ENCODE measurements around the gene SKOR1. TPM values are rescaled to one million over a fixed set of nuclear protein-coding genes. Genes with fewer than 3 reads are reported as not detected.

SKOR1 gene
- total RNA-seq, 3 donors from 2014 or later (not counting 1 experiment from before 2014, with no cell fraction given) = 2.0 to 2.9 (median 2.1) TPM

DNA sequence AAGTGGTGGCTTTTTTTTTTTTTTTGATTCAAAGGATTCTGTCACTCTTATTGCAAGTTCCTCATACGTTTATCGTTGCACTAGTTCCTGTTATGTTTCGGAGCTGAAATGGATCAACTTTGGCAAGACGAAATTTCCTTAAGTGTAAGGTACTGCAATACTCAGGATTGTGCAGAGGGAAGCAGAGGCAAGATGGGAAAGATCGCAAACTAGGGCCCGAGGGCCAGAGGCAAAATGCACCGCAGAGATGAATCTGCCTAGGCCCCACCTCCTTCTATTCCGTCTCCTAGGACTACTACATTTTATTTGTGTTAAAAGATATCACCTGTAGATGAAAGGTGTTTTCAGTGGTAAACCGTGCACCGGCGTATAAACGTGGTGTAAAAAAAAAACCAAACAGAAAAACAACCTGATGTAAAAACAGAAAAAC is 14.2 kb downstream of the SKOR1 start:
- TF ChIP-seq, protein P1, sequence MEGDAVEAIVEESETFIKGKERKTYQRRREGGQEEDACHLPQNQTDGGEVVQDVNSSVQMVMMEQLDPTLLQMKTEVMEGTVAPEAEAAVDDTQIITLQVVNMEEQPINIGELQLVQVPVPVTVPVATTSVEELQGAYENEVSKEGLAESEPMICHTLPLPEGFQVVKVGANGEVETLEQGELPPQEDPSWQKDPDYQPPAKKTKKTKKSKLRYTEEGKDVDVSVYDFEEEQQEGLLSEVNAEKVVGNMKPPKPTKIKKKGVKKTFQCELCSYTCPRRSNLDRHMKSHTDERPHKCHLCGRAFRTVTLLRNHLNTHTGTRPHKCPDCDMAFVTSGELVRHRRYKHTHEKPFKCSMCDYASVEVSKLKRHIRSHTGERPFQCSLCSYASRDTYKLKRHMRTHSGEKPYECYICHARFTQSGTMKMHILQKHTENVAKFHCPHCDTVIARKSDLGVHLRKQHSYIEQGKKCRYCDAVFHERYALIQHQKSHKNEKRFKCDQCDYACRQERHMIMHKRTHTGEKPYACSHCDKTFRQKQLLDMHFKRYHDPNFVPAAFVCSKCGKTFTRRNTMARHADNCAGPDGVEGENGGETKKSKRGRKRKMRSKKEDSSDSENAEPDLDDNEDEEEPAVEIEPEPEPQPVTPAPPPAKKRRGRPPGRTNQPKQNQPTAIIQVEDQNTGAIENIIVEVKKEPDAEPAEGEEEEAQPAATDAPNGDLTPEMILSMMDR (IDR thresholded peaks at IDR 0.05) = no peak
- ATAC-seq (peak; percentile 19 to 32 (median 24)), DNase-seq (peak in 1 of 2 donors; percentile 74)
- Histone ChIP-seq H3K9me3 (ENCODE audit: control insufficient read depth, insufficient read depth, low read length) (no peaks in the 10 kb centered on the region), H3K4me1 (ENCODE audit: control insufficient read depth, insufficient read depth, low read length) (peaks cover 39% of the 10 kb centered on the region), H3K36me3 (ENCODE audit: control insufficient read depth, insufficient read depth, low read length) (no peaks in the 10 kb centered on the region), H3K27me3 (ENCODE audit: control insufficient read depth, insufficient read depth, low read length) (peaks cover 19% of the 10 kb centered on the region), H3K27ac (ENCODE audit: low read length) (peak overlapping the region; percentile 97), H3K4me3 (ENCODE audit: low read length) (peak overlapping the region; percentile 96)
- Mint-ChIP-seq H3K27me3 (ENCODE audit: low read depth in 2 of 2) (peaks cover 22 to 26% of the 10 kb centered on the region in 2 donors), H3K4me1 (peaks cover 42 to 47% of the 10 kb centered on the region in 2 donors), H3K4me3 (peak overlapping the region; percentile 96), H3K36me3 (peaks cover 6% of the 10 kb centered on the region), H3K27ac (peak overlapping the region; percentile 99), H3K9me3 (no peaks in the 10 kb centered on the region)
- 0% methylated on average over 10 of the region's 12 CpGs for WGBS (ENCODE audit: insufficient coverage)
- intact Hi-C loops (cut with micrococcal nuclease) = loop anchor here (5.0 kb wide), 1 partner anchor 892 kb away; no protein-coding TSS in a partner anchor

DNA sequence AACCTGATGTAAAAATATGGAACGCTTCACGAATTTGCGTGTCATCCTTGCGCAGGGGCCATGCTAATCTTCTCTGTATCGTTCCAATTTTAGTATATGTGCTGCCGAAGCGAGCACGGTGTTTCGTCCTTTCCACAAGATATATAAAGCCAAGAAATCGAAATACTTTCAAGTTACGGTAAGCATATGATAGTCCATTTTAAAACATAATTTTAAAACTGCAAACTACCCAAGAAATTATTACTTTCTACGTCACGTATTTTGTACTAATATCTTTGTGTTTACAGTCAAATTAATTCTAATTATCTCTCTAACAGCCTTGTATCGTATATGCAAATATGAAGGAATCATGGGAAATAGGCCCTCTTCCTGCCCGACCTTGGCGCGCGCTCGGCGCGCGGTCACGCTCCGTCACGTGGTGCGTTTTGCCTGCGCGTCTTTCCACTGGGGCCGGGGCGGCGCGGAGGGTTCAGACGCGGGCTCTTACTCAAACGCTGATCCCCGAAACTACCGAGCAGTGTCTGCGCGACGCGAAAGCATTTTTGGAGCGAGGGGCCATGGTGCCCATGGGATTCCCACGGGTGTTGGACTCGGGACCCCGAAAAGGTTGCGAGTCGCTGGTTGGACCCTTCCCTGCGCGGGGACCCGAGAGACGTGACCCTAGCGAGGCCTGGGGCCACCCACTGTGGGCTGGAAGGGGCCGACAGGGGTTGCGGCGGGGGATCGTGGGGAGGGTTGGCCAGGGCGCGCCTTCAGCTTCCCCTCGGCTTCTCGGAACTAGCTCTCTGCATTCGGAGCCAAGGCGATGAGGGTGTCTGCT is 14.8 kb downstream of the SKOR1 start, which contains the start of gene RNU6-1:
Gene RNU6-1 (minus strand): TSS at position 117 of the 820 bp plus-strand sequence.
- peak within 1 kb of the TSS; percentile 99 for H3K27ac Mint-ChIP-seq
- H3K27ac ChIP-seq (ENCODE audit: low read length) = peak within 1 kb of the TSS; percentile 97
- H3K4me3 Mint-ChIP-seq = peak within 1 kb of the TSS; percentile 96
- peaks cover 16 to 20% of the 10 kb centered on the region in 2 donors for H3K27me3 Mint-ChIP-seq (ENCODE audit: low read depth in 2 of 2)
- peak; percentile 85 to 97 (median 92) for ATAC-seq
- no peaks in the 10 kb centered on the region for H3K9me3 ChIP-seq (ENCODE audit: control insufficient read depth, insufficient read depth, low read length)
- peaks cover 35 to 41% of the 10 kb centered on the region in 2 donors for H3K4me1 Mint-ChIP-seq
- peak within 1 kb of the TSS; percentile 96 for H3K4me3 ChIP-seq (ENCODE audit: low read length)
- H3K36me3 Mint-ChIP-seq = peaks cover 6% of the 10 kb centered on the region
- H3K27me3 ChIP-seq (ENCODE audit: control insufficient read depth, insufficient read depth, low read length) = peaks cover 13% of the 10 kb centered on the region
- DNase-seq = peak; percentile 94 to 98
- TF ChIP-seq, protein P1 (IDR thresholded peaks at IDR 0.05) = no peak
- no peaks in the 10 kb centered on the region for H3K9me3 Mint-ChIP-seq
- no peaks in the 10 kb centered on the region for H3K36me3 ChIP-seq (ENCODE audit: control insufficient read depth, insufficient read depth, low read length)
- intact Hi-C loops (cut with micrococcal nuclease) = loop anchor here (1.0 to 10.0 kb wide), 6 partner anchors 297 to 975 kb away; partner anchors contain the start of genes C15orf61, FEM1B and MAP2K5
- under 1% methylated on average over 59 of the region's 62 CpGs for WGBS (ENCODE audit: insufficient coverage)
- H3K4me1 ChIP-seq (ENCODE audit: control insufficient read depth, insufficient read depth, low read length) = peaks cover 32% of the 10 kb centered on the region

DNA sequence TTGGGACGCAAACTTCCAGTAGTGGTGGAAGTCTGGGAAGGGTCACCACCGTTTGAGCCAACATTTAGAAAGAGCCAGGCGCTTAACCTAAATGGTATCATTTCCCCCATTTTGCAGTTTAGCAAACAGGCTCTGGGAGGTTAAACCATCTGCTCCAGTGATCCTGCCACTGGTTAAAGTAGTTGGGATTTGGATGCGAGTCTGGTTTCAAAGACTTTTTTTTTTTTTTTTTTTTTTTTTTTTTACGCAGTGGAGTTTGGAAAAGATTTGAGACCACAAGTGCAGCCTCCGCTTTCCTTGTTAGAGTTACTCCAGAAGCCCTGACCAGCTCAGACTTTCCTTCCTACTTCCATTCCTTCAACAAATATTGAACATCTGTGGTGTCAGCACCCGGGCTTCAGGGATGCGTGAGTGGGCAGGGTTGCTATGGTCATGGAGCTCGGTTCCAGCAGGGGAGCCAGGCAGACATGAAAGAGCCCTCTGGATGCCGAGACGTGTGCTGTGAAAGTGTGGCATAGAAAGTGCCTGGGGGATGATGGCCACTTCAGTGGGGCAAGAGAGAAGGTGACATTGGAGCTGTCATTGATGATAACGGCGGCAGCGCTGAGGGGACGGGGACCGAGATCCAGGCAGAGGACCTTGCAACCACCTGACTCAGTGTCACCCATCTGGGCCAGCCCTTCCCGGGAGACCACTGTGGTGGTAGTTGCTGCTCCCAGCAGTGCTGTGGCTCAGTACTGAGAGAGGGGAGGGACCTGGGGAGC is 15.6 kb downstream of the SKOR1 start:
- H3K4me3 ChIP-seq (ENCODE audit: low read length) = peak overlapping the region; percentile 96
- H3K36me3 Mint-ChIP-seq = peaks cover 6% of the 10 kb centered on the region
- H3K9me3 Mint-ChIP-seq = no peaks in the 10 kb centered on the region
- H3K27me3 ChIP-seq (ENCODE audit: control insufficient read depth, insufficient read depth, low read length) = peaks cover 5% of the 10 kb centered on the region
- H3K27me3 Mint-ChIP-seq (ENCODE audit: low read depth in 2 of 2) = peaks cover 11 to 13% of the 10 kb centered on the region in 2 donors
- 7% methylated on average over 16 of the region's 17 CpGs for WGBS (ENCODE audit: insufficient coverage)
- peaks cover 24% of the 10 kb centered on the region for H3K4me1 ChIP-seq (ENCODE audit: control insufficient read depth, insufficient read depth, low read length)
- H3K4me1 Mint-ChIP-seq = peaks cover 27 to 33% of the 10 kb centered on the region in 2 donors
- H3K36me3 ChIP-seq (ENCODE audit: control insufficient read depth, insufficient read depth, low read length) = no peaks in the 10 kb centered on the region
- no peak for ATAC-seq
- no peaks in the 10 kb centered on the region for H3K9me3 ChIP-seq (ENCODE audit: control insufficient read depth, insufficient read depth, low read length)
- peak overlapping the region; percentile 96 for H3K4me3 Mint-ChIP-seq
- H3K27ac Mint-ChIP-seq = peak overlapping the region; percentile 99
- TF ChIP-seq, protein P1 (IDR thresholded peaks at IDR 0.05) = no peak
- peak in 1 of 2 donors; percentile 50 for DNase-seq
- intact Hi-C loops (cut with micrococcal nuclease) = loop anchor here (1.0 to 10.0 kb wide), 5 partner anchors 298 to 974 kb away; partner anchors contain the start of genes C15orf61, FEM1B and MAP2K5
- peak overlapping the region; percentile 97 for H3K27ac ChIP-seq (ENCODE audit: low read length)
